T-helper 2 cell treated with Interferon-gamma antibody and Interleukin-4, amounts not matched to agents 100 ng/mL and 5 ng/mL, for 36 hours (primary cell): ENCODE measurements around the gene C21orf91. TPM values are rescaled to one million over a fixed set of nuclear protein-coding genes. Genes with fewer than 3 reads are reported as not detected.

Source experiments
- total RNA-seq: library from RNA; stranded (reverse); gene quantifications from 2 replicates; pipeline ENCODE4 v1.2.3, GENCODE V29; 2022

The C21orf91 gene
- total RNA-seq, 1 donor from 2014 or later = 45.6 TPM

Other genes starting within 250 kb of the C21orf91 start
- 45.7 and 52.1 TPM in 2 replicates for gene BTG3, start 206.5 kb downstream of the C21orf91 start, total RNA-seq